Stomach (tissue), 9 donors: Measurements from ENCODE around the gene MUC5B. TPM values are rescaled to one million over a fixed set of nuclear protein-coding genes. Genes with fewer than 3 reads are reported as not detected.

Experiments
- DNase-seq, 2 donors: peaks; one replicate each; pipeline versions ENCODE4 v3.0.0 to v3.0.0-alpha.2; 2013 to 2019
- H3K27ac ChIP-seq, 5 donors: fragments of 200-600 bp in 4 of 5; sonication (generic) in 4 of 5; one replicate each; pipeline ENCODE4 v1.5.1; 2013 to 2019; ENCODE audit warnings: mild to moderate bottlenecking in 1 of 5, moderate library complexity in 1 of 5
- H3K27me3 ChIP-seq, 3 donors: fragments of 200-600 bp; sonication (generic); one replicate each; pipeline ENCODE4 v1.5.1; 2017 to 2019; ENCODE audit warnings: mixed run types in 1 of 3
- H3K36me3 ChIP-seq, 4 donors: fragments of 200-600 bp; sonication (generic); 1 replicate in 3 of 4; 2 replicates in 1 of 4; pipeline ENCODE4 v1.5.1; 2016 to 2019
- H3K4me1 ChIP-seq, 4 donors: fragments of 200-600 bp; sonication (generic); one replicate each; pipeline ENCODE4 v1.5.1; 2016 to 2019
- H3K4me3 ChIP-seq, 4 donors: fragments of 200-600 bp; sonication (generic) in 3 of 4; one replicate each; pipeline ENCODE4 v1.5.1; 2016 to 2019; ENCODE audit warnings: mild to moderate bottlenecking in 1 of 4
- H3K9me3 ChIP-seq, 4 donors: fragments of 200-600 bp; sonication (generic); one replicate each; pipeline ENCODE4 v1.5.1; 2016 to 2019
- CTCF ChIP-seq, 7 experiments: fragments of 450-650 bp in 4 of 7; fragments of 200-600 bp in 3 of 7; sonication (generic) in 3 of 7; IDR thresholded peaks; one replicate each; pipeline ENCODE4 v1.5.1; 2016 to 2019; ENCODE audit warnings: antibody characterized with exemption in 7 of 7, control low read depth in 2 of 7, mild to moderate bottlenecking in 1 of 7
- EP300 ChIP-seq: sonication (generic); formaldehyde crosslinking; IDR thresholded peaks from one replicate; pipeline ENCODE4 v1.6.1; 2017; ENCODE audit warnings: antibody characterized with exemption
- POLR2A ChIP-seq, 4 donors: fragments of 450-650 bp; IDR thresholded peaks; one replicate each; pipeline ENCODE4 v1.6.1; 2016; ENCODE audit warnings: antibody characterized with exemption in 4 of 4, control low read depth in 2 of 4, mild to moderate bottlenecking in 1 of 4, moderate library complexity in 1 of 4
- POLR2AphosphoS5 ChIP-seq, 3 donors: sonication (generic); formaldehyde crosslinking; IDR thresholded peaks; one replicate each; pipeline ENCODE4 v1.6.1; 2016; ENCODE audit warnings: antibody characterized with exemption in 3 of 3
- WGBS, 5 donors: extraction: QIAGEN DNeasy Blood & Tissue Kit in 3 of 5; methylation state at CpG; one replicate each; pipeline versions ENCODE4 v1.1.5 to v1.1.7; 2013 to 2018; 5-methylcytosine and 5-hydroxymethylcytosine counted together
- intact Hi-C: fragments of 100-400 bp; cut with DNase I; formaldehyde crosslinking; loops from one replicate; pipeline ENCODE4 v1.15.1; 2023; ENCODE audit warnings: low total_unique reads
- polyA plus RNA-seq, 3 donors: library from polyadenylated mRNA; stranded (reverse); fragments of 200-250 nt; gene quantifications; one replicate each; pipeline ENCODE4 v1.2.3, GENCODE V29; 2013
- total RNA-seq, 5 donors: library from RNA; depleted of rRNA; stranded (reverse); fragments of >200 nt; gene quantifications; one replicate each; pipeline versions ENCODE4 v1.1.0 to v1.2.3, GENCODE V29; 2014 to 2016
- donor health status: healthy with polysubstance abuse.
- donor health status: Bipolar disorder and iron deficiency.
- donor health status: healthy.

Gene MUC5B
- total and polyA plus RNA-seq, 8 donors, result under 0.01 to 516 (median 6.6) TPM

- H3K36me3 ChIP-seq, result no peaks in the 10 kb centered on the region
- intact Hi-C loops, result no loop called here
- no peak for DNase-seq
- H3K4me1 ChIP-seq, result peaks cover 0 to 16% (median 8%) of the 10 kb centered on the region in 4 donors
- 60 to 88% (median 78%) methylated on average over 8 to 27 of the region's 27 CpGs for WGBS, 5 donors
- H3K27me3 ChIP-seq, result peaks cover 0 to 91% (median 0%) of the 10 kb centered on the region in 3 donors
- H3K9me3 ChIP-seq, result no peaks in the 10 kb centered on the region
- no peak overlapping the region for H3K4me3 ChIP-seq
- TF ChIP-seq POLR2AphosphoS5 (IDR thresholded peaks at IDR 0.05), result no peak
- no peak for TF ChIP-seq POLR2A (IDR thresholded peaks at IDR 0.05)
- no peak for TF ChIP-seq CTCF (IDR thresholded peaks at IDR 0.05)
- no peak for TF ChIP-seq EP300
- no peak overlapping the region for H3K27ac ChIP-seq
Measured at GRCh38 chr11:1229471-1230120, 6.7 kb downstream of the MUC5B start.

GRCh38 chr11:1230121-1230455 lies 7.2 kb downstream of the MUC5B start:
- intact Hi-C loops, result no loop called here
- DNase-seq, result no peak
- no peak overlapping the region for H3K27ac ChIP-seq
- peaks cover 0 to 12% (median 6%) of the 10 kb centered on the region in 4 donors for H3K4me1 ChIP-seq
- TF ChIP-seq POLR2A (IDR thresholded peaks at IDR 0.05) (no peak), CTCF (IDR thresholded peaks at IDR 0.05) (no peak), EP300 (no peak), POLR2AphosphoS5 (IDR thresholded peaks at IDR 0.05) (no peak)
- H3K9me3 ChIP-seq, result no peaks in the 10 kb centered on the region
- H3K4me3 ChIP-seq, result no peak overlapping the region
- peaks cover 0 to 86% (median 0%) of the 10 kb centered on the region in 3 donors for H3K27me3 ChIP-seq
- WGBS, 5 donors, result 67 to 100% (median 82%) methylated on average over 1 to 5 of the region's 5 CpGs
- H3K36me3 ChIP-seq, result peaks cover 0 to 3% (median 0%) of the 10 kb centered on the region in 4 donors

GRCh38 chr11:1230456-1231395 lies 7.9 kb downstream of the MUC5B start:
- H3K27ac ChIP-seq, result no peak overlapping the region
- H3K4me1 ChIP-seq, result peaks cover 0 to 12% (median 6%) of the 10 kb centered on the region in 4 donors
- DNase-seq, result no peak
- no peak for TF ChIP-seq POLR2AphosphoS5 (IDR thresholded peaks at IDR 0.05)
- no peak for TF ChIP-seq POLR2A (IDR thresholded peaks at IDR 0.05)
- TF ChIP-seq CTCF (IDR thresholded peaks at IDR 0.05), result no peak
- no peak for TF ChIP-seq EP300
- WGBS, 5 donors, result 81 to 89% (median 82%) methylated on average over 30 to 45 of the region's 45 CpGs
- H3K27me3 ChIP-seq, result peaks cover 0 to 80% (median 0%) of the 10 kb centered on the region in 3 donors
- intact Hi-C loops, result no loop called here
- peaks cover 0 to 3% (median 0%) of the 10 kb centered on the region in 4 donors for H3K36me3 ChIP-seq
- H3K9me3 ChIP-seq, result no peaks in the 10 kb centered on the region
- no peak overlapping the region for H3K4me3 ChIP-seq

GRCh38 chr11:1231396-1232020 lies 8.6 kb downstream of the MUC5B start:
- Histone ChIP-seq H3K9me3 (no peaks in the 10 kb centered on the region), H3K27ac (no peak overlapping the region), H3K27me3 (peaks cover 0 to 72% (median 0%) of the 10 kb centered on the region in 3 donors), H3K4me3 (no peak overlapping the region), H3K4me1 (peaks cover 0 to 12% (median 6%) of the 10 kb centered on the region in 4 donors), H3K36me3 (peaks cover 0 to 3% (median 0%) of the 10 kb centered on the region in 4 donors)
- intact Hi-C loops, result no loop called here
- no peak for DNase-seq
- TF ChIP-seq CTCF (IDR thresholded peaks at IDR 0.05) (no peak), POLR2AphosphoS5 (IDR thresholded peaks at IDR 0.05) (no peak), POLR2A (IDR thresholded peaks at IDR 0.05) (no peak), EP300 (no peak)
- WGBS, 5 donors, result 57 to 82% (median 63%) methylated on average over 6 to 22 of the region's 22 CpGs
